ENCODE measurements around the gene BCL7A.

DNA sequence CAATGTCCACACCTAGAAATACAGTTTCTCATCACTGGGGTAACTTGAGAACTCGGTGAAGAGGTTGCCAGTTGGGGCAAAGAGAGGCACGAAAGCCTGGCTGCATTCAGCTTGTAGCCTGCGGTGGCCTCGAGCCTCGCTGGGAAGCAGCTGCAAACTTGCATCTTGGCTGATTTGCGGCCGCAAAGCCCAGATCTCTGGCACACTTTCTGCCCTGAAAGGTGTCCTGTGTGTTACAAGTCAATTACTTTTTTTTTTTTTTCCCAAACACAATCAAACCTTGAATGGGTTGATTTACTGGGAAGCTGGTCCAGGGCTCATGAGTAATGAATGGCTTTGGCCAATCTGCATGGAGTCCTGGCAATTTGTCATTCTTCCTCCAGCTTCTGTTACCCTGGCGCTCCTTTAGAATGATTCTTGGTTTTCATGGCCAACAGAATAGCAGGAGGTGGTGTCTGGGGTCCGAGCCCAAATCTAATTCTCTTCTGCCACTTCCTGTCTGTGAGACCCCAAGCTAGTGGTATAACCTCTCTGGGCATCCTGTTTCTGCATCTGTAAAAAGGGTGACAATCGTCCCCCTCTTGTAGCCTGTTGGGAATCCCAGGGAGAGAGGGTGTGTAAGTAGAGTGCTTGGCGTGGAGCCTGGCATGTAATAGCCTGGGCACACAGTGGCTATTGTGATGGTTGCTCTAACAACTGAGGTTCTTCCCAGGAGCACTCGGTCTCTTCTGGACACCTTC, 6.7 kb downstream of the BCL7A start:
- TF ChIP-seq, protein P1, sequence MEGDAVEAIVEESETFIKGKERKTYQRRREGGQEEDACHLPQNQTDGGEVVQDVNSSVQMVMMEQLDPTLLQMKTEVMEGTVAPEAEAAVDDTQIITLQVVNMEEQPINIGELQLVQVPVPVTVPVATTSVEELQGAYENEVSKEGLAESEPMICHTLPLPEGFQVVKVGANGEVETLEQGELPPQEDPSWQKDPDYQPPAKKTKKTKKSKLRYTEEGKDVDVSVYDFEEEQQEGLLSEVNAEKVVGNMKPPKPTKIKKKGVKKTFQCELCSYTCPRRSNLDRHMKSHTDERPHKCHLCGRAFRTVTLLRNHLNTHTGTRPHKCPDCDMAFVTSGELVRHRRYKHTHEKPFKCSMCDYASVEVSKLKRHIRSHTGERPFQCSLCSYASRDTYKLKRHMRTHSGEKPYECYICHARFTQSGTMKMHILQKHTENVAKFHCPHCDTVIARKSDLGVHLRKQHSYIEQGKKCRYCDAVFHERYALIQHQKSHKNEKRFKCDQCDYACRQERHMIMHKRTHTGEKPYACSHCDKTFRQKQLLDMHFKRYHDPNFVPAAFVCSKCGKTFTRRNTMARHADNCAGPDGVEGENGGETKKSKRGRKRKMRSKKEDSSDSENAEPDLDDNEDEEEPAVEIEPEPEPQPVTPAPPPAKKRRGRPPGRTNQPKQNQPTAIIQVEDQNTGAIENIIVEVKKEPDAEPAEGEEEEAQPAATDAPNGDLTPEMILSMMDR (conservative IDR thresholded peaks at IDR 0.05), result no peak
- TF ChIP-seq EZH2 (IDR thresholded peaks at IDR 0.05; ENCODE audit: low read depth), result no peak

Measured in PC-9 (cell line).